Erythroblast (primary cell): Measurements from ENCODE around the gene GPR32.

Experiments
- GATA1 ChIP-seq: IDR thresholded peaks from 2 replicates; pipeline ENCODE4 v1.6.1; 2011; ENCODE audit warnings: low read depth, mild to moderate bottlenecking, control low read depth, low read length, moderate library complexity
- POLR2A ChIP-seq: IDR thresholded peaks from 2 replicates; pipeline ENCODE4 v1.6.1; 2011; ENCODE audit warnings: mild to moderate bottlenecking, low read length

DNA sequence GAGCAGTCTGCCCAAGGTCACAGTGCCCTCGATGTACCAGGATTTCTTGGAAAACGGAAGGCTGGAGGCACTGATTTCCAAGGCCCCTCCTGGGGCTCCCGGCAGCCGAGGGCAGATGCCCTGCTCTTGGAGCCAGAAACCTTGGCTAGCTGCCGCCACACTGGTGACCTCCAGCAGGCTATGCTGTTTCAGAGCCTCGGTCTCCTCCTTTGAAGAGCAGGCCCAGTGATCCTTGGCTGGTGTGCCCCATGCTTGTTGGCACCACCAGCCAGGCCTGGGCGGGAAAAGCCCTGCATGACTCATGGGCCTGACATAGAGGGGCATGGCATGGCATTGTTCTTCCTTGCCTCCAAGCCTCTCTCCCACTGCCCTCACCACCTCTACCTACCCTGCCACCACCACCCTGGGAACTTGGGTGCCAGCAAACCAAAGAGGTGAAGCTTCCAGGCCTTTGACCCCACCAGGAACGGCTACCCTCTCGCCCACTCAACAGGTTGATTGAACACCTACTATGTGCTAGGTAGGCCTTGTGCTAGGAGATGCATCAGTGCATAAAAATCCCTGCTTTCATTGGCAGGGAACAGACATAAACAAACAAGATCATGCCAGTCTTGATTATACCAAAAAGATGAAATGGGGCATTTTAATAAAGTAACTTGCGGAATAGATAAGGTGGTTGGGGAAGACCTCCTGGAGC is 48.7 kb upstream of the GPR32 start:
- TF ChIP-seq POLR2A (no peak), GATA1 (no peak)
